HK-2 (cell line): Measurements from ENCODE around the gene PASK.

Experiments used
- DNase-seq: peaks from one replicate; pipeline ENCODE4 v3.0.0-alpha.2; 2018; ENCODE audit not compliant: unreplicated experiment

The PASK gene

DNA sequence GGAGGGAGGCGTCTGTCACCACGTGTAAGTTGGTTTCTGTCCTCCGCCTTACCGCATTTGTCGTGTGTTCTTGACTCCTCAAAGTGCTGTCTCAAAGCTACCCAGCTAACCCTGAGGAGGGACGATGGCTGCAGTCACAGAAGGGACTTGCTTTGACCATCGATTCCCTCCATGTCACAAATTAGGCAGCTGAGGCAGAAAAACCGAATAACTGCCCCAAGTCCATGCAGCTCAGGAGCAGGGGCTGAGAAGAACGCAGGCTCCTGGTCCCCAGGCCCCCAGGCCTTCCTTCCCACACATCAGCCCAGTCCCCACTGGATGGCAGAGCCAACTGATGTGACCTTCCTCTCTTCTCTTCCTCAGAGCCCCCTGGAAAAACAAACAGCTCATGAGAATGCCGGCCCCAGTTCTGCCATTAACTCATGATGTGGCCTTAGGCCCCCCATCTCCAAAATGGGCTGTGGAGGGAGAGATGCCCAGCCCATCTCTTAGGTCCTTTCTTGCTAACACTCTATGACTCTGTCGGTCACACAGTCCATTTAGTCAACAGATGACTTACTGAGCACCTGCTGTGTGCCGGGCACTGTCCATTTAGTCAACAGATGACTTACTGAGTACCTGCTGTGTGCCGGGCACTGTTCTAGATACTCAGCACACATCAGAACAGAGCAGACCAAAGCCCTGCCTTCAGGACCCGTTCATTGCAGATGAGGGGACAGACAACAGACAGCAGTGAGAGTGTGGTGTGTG, 66.8 kb downstream of the PASK start:
- no peak for DNase-seq

DNA sequence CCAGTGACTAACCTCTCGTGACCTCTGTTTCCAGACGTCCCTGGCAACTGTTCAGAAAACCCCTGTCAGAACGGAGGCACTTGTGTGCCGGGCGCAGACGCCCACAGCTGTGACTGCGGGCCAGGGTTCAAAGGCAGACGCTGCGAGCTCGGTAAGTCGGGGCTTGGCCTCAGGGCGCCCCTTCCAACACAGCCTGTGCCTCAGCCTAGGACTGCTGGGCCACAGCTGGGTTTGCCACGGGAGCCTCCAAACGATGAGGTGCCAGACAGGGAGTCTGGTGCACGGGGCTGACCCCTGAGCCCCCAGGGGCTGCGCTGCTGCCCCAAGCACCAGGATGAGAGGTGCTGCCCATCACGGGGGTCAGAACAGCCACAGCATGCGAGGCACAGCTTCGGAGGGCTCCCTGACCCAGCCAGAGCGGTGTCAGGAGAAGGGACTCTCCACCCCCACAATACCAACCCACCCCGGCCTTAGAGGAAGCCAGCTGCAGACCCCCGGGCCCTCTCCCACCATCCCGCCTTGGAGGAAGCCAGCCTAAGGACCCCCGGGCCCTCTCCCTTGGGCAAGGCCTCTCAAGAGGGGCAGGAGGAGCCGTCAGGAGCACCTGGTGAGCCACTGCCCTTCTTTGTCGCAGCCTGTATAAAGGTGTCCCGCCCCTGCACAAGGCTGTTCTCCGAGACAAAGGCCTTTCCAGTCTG, 67.5 kb downstream of the PASK start:
- DNase-seq, result no peak

DNA sequence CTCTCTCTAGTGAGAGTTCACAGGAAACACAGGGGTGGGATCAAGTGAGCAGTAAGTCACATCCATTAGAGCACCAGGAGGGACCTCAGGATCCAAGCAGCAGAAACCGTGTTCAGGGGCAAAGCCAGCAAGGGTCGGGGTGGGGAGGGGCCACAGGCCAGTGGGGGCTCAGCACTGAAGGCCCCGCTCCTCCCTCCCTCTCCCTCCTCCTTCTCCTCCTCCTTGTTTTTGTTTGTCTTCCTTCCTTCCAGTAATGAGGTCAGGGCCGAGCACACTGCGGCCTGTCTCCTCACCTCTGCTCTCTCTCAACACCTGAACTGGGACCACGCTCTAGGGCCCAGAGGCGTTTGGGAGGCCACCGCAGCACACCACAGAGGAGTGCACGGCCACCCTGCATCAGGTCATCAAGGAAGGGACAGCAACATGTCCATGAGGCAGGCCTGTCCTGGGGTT, 68.1 kb downstream of the PASK start:
- DNase-seq, result no peak

DNA sequence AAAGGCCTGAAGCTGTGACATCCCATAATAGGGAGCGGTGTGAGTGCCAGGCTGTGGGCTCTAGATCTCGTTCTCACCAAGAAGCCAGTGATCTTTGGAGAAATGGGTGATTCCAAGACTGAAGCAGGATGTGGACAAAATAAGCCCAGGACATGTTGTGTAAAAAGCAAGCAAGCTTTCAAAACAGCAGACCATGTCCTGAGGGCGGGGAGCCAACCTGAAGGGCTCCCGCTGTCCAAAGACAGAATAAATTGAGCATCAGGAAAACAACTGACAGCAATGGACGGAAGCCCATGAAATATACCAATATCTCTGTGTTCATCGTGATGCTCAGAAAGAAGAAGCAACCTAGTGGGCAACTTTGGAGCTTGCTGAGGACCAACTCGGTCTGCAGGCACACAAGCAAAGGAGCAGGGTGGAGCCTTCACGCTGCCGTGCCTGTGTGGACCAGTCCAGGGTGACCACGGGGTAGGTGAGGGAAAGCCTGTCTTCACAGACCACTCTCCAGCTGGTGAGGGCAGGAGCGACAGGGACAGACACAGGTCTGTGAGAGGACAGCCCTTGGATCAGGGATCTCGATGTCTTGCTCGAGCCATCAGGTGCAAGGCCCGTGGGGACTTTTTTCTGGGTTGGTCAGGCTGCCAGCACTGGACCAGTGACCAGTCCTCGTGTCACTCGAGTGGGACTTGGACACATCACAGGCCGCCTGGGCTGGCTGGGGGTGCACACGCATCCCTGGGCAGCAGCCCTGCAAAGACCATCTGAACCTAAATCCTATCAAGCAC, 68.7 kb downstream of the PASK start:
- DNase-seq, result no peak

DNA sequence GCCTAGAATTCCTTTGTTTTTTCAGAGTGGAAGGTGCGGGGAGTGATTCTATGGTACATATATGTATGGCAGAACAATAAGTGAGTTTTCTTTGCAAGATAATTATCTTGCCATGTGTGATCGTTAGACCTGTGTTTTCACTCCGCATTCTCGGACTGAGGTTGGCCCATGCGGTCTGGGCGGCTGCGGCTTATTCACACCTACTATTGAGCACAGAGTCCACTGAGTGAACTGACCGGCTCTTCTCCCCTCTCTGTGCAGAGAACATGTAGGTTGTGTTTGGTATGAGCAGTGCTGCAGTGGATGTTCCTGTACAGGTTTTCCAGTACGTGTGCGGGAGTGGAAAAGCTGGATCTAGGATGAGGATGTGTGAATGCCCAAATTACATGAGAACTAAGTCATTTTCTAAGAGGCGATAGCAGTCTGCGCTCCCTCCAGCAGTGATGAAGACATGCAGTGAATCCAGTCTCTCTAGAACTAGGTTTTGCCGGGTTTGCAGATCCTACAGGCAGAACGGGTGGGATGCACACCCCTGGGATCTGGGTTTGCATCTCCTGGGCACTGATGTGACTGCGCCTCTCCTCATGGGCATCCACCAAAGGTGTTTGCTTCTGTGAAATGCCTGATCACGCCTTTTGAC, 74.3 kb downstream of the PASK start:
- DNase-seq, result no peak

DNA sequence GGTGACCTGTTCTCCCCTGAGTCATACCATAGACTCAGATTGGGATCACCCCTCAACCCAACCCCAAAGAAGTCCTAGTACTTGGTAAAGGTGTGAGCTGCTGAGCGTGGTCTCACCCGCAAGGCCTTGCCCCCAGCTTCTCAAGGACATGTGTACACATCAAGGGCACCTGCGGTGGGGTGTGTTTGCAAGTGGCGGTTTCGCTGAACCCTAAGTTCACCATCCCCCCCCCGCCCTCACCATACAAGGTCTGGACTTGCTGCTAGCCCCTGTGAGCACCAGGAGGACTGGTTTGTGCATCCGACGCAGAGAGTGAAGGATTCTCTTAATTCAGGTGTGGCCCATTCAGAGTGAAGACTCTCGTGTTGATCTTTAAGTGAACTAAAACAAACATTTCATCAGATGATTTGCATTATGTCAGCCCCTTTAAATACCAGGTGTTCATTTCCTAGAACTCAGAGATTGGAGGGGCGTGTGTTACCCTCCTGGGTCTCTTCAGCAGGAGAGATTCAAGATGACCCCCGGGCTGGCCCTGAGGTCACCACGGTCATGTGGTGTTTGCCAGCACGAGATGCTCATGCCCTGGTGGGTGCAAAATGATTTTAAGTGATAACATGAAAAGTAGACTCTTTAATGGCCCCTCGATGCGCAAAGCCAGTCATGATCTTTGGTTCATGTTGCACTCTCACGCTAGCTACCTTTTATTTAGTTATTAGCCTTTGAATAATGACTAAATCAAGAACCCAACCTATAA, 75.0 kb downstream of the PASK start:
- no peak for DNase-seq

DNA sequence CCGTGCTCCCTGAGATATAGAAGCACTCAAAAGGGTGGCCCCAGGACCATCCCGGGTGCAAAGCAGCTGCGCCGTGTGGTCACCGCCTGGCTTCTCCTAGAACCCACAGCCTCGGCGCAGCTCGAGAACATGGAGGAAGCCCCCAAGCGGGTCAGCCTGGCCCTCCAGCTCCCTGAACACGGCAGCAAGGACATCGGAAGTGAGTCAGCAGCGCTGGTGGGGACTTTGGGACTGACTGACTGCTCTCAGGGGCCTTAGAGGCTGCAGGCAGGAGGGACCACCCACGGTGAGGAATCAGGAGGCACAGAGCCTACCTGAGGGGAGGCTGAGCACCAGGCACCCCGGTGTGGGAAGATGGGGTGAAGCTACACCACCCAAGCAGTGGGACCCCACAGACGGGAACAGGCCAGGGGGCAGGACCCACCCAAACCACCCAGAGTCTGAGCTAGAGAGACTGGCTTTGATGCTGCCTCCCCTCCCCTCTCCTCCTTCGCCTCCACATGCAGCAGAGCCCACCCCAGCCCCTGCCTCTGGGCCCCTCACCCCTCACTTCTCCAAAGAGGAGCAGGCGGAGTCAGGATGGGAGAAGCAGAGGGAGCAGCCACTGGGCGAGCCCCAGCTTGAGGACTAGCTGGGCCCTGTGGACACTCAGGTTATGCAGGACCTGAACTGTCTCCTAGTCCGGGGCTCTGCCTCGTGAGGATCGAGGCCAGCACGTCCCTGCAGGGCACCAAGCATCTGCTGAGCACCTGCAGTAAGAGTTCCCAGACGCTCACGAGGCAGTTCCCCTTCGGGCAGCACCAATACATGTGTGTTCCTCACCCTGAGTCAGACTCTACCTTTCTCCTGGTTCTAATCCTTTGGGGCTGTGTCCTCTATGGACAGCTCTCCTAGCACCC, 75.9 kb downstream of the PASK start:
- no peak for DNase-seq

DNA sequence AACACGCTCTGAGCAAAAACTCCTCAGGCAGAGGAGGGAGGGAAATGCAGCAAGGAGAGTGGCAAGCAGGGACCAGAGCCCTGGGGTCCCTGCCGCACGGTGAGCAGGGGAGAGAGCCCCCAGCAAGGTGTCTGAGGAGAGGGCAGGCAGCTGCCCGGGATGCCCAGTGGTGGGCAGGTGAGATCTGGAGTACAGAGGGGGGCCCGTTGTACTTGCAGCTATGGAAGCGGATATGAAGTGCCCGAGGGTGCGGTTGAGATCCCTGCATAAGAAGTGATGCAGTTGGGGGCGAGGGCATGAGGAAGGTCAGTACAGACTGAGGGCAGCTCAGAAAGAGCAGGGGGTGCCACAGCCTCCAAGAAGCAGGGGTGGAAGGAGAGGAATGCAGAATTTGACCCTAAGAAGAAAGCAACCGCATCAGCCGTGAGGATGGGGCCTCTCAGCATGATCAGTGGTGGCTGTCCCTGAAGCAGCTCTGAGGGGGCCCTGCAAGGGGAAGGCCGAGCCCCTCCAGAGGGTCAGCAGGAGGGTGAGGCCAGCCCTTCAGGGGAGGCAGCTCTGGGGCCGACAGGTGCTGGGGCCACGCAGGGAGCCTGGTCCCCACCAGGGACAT, 76.6 kb downstream of the PASK start:
- no peak for DNase-seq

DNA sequence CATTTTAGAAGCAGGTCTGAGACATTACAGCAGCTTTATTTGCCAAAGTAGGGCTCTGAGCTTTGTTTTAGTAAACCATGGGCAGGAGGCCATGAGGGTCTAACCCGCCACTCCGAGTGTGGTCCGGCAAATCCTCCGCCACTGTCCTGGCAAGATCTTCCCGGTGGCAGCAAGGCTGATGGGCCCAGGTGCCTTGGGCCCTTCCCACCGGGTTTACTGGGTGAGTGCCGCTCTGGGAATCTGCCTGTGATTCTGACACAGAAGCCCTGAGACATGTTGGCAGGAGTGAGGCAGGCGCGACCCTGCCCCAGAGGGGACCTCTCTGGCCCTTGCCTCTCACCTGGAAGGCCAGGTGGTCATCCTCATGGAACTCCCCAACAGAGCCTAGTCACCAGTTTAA, 77.1 kb downstream of the PASK start:
- DNase-seq, result no peak

DNA sequence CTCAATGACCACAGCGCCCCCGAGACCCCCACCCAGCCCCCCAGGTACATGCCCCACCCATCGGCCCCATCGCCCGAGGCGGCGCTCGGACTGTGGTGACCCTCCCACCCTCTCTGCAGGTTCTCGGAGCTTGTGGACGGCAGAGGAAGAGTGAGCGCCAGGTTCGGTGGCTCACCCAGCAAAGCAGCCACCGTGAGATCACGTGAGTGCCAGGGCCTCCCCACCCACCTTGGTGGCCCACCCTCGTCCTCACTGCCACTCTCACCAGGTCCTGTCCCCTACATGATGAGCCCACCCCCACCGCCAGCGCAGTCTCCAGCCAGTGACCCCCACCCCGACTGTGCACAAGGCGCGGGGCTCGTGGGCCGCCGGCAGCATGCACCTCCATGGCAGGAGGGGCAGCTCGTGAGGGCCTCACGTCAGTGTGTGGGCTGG, 77.6 kb downstream of the PASK start:
- no peak for DNase-seq

DNA sequence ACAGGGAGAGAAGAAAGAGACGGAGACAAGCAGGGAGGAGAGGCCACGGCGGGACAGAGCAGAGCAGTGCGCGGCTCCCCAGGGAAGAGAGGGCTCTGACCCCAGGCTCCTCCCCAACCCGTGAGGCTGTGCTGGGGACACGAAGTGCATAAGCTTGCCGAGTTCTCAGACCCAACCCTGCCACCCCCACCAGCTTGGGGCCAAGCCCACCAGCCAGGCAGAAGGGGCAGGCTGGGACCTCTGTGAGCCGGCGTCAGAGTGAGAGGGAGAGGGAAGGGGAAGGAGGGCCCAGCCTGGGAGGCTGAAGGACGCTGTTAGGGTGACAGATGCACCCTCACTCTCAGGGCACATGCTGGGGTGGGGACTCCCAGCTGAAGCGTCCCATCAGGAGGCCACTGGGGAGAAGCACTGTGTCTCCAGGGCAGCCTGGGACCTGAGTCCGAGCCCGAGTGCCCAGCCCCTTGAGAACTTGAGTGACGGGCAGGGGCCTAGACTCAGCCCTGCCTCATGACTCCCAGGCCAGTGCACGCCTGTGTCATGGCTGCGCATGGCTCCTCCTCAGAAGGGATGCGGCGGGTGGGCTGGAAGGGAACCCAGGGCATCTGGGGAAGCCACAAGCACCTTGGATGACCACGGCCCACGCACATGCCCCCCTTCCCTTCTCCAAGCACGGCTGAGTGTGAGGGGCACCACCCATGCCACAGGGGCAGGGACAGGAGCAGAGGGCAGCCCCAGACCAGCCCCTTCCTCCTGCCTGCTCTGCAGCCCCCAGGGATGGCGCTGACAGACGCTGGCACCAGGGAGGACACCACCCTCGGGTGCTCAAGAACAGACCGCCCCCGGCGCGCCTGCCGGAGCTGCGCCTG, 78.2 kb downstream of the PASK start:
- DNase-seq, result no peak

DNA sequence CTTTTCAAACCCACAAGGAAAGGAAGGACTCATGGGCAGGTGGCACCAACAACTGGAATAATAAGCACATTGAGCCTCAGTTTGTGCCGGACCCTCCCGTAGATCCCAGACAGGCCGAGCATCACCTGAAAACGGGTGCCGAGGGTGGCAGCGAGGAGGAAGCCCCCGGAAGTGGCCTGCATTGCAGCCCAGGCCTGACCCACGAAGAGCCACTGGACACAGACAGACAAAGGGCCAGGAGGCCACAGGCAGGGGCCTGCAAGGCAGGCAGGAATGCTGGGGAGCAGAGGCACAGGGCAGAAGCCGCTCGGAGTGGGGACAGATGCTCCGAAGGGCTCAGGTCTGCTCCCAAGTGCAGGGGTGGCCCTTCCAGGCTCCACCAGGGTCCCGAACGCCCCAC, 78.9 kb downstream of the PASK start:
- no peak for DNase-seq

DNA sequence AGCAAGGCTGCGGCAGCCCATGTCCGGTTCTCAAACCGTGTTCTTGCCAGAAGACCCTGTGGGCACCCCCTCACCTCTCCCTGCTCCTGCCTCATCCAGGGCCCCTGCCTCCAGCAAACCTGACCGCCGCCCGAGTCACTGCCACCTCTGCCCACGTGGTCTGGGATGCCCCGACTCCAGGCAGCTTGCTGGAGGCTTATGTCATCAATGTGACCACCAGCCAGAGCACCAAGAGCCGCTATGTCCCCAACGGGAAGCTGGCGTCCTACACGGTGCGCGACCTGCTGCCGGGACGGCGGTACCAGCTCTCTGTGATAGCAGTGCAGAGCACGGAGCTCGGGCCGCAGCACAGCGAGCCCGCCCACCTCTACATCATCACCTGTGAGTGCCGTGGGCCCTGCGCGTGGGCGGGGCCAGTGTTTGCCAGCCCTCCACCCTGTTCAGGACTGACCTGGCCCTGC, 79.4 kb downstream of the PASK start:
- DNase-seq, result no peak

DNA sequence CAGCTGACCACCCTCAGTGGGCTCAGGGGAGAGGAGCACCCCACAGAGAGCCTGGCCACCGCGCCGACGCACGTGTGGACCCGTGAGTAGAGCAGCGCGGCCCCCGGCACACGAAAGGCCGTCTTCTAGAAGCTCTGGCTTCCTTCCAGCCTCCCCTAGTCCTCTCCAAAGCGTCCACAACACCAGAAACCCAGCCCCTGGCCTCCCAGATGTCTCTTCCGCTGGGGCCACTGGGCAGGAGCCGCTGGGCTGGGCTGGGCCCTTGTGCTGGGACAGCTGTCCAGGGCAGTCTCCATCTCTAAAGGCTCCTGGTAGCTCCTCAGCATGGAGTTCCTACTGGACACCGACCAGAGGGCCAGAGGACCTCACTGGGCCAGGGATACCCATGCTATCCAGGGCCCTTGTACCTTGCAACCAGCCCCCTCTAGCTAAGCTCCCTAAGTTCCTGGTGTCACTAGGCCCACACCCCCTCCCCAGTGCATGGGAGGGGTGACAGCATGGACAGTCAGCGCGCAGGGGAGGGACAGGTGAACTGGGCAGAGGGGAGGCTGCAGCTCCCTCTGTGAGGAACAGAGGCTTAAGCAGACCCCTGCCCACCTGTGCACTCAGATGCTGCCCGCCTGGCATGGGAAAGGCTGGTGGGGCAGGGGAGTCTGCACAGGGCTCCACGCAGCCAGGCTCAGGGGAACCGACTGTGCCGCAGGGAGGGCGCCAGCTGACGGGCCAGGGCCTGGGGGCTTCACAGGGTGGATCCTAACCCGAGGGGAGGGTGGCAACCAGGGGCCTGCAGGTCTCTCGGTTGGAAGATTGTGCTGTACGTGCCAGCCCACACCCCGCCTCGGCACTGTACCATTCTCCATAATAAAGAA, 80.1 kb downstream of the PASK start:
- DNase-seq, result no peak

DNA sequence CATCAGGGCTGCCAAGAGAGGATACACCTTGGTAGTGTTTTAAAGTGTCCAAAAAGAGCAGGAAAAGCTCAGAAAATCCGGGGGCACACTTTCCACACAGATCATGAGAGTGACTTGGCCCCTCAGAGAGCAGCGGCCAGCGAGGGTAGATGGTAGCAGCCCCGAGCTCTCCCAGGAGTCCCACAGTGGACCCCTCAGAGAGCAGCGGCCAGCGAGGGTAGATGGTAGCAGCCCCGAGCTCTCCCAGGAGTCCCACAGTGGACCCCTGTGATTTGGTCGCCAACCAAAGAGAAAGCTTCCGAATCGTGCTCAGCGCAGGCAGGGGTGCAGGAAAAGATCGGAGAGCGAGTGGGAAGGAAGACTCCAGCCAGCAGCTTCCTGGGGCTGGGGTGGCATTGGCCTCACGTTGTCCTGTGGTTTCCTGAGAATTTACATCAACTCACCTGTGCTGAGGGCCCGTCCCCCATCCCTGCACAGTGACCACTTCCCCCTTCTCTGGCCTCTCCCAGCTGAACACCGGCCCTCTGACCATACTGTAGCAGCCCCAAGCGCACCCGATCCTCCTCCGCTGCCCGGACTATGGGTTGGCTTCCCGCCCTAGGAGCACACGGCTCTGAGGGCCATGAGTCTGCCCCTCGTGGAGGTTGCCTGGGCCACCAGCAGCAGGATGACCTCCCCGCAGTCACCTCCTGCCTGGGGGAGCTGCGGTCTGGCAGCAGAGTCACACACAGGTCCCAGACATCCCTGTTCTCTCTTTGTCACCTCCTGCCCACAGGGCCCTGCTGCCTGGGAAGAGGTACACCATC, 80.9 kb downstream of the PASK start:
- DNase-seq, result no peak

DNA sequence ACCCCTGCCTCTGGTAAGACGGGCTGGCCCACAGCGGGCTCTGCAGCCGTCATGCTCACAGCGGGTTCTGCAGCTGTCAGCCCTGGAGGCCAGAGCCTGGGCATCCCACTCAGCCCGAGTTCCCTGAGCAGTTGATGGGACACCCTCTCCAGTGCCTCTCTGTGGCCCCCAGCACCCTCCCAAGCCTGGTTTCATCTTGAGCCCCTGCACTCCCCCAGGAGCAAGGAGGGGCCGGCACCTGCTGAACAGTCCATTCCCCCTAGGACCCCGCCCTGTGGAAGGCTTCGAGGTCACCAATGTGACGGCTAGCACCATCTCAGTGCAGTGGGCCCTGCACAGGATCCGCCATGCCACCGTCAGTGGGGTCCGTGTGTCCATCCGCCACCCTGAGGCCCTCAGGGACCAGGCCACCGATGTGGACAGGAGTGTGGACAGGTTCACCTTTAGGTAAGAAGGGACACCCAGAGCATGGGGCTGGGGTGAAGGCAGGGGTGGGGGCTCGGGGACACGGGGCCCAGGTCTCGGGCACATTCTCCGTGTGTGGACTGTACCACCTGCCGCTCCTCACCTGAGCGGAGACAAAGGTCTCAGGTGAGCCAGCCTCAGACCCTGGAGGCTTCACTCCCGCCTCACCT, 81.7 kb downstream of the PASK start:
- no peak for DNase-seq
